ENCODE results near the gene LRMDA. TPM values are rescaled to one million over a fixed set of nuclear protein-coding genes. Genes with fewer than 3 reads are reported as not detected.

The LRMDA gene
- total RNA-seq, 3 donors from 2014 or later (not counting 1 experiment from before 2014, with no cell fraction given), result 1.4 to 2.4 (median 2.1) TPM

GRCh38 chr10:75436896-75437295 is 5.5 kb downstream of the LRMDA start:
- Mint-ChIP-seq H3K27me3 (ENCODE audit: low read depth in 2 of 2) (peaks cover 15 to 20% of the 10 kb centered on the region in 2 donors), H3K4me1 (peaks cover 0 to 4% of the 10 kb centered on the region in 2 donors), H3K4me3 (no peak overlapping the region), H3K36me3 (no peaks in the 10 kb centered on the region), H3K9me3 (no peaks in the 10 kb centered on the region), H3K27ac (no peak overlapping the region)
- intact Hi-C loops (cut with micrococcal nuclease), result no loop called here
- H3K27ac ChIP-seq (ENCODE audit: low read length), result no peak overlapping the region
- TF ChIP-seq CTCF (IDR thresholded peaks at IDR 0.05), result no peak
- no peaks in the 10 kb centered on the region for H3K27me3 ChIP-seq (ENCODE audit: control insufficient read depth, insufficient read depth, low read length)
- H3K36me3 ChIP-seq (ENCODE audit: control insufficient read depth, insufficient read depth, low read length), result no peaks in the 10 kb centered on the region
- DNase-seq, result no peak
- no peaks in the 10 kb centered on the region for H3K9me3 ChIP-seq (ENCODE audit: control insufficient read depth, insufficient read depth, low read length)
- no peak for ATAC-seq
- H3K4me1 ChIP-seq (ENCODE audit: control insufficient read depth, insufficient read depth, low read length), result peaks cover 9% of the 10 kb centered on the region
- H3K4me3 ChIP-seq (ENCODE audit: low read length), result no peak overlapping the region

GRCh38 chr10:75437693-75438092 is 6.3 kb downstream of the LRMDA start:
- Mint-ChIP-seq H3K36me3 (no peaks in the 10 kb centered on the region), H3K4me3 (no peak overlapping the region), H3K27me3 (ENCODE audit: low read depth in 2 of 2) (peaks cover 11 to 20% of the 10 kb centered on the region in 2 donors), H3K4me1 (no peaks in the 10 kb centered on the region), H3K27ac (no peak overlapping the region), H3K9me3 (peaks cover 0 to 2% of the 10 kb centered on the region in 2 donors)
- H3K4me1 ChIP-seq (ENCODE audit: control insufficient read depth, insufficient read depth, low read length), result peaks cover 1% of the 10 kb centered on the region
- no peak overlapping the region for H3K4me3 ChIP-seq (ENCODE audit: low read length)
- ATAC-seq, result no peak
- intact Hi-C loops (cut with micrococcal nuclease), result no loop called here
- H3K27me3 ChIP-seq (ENCODE audit: control insufficient read depth, insufficient read depth, low read length), result no peaks in the 10 kb centered on the region
- no peak for DNase-seq
- no peak overlapping the region for H3K27ac ChIP-seq (ENCODE audit: low read length)
- H3K9me3 ChIP-seq (ENCODE audit: control insufficient read depth, insufficient read depth, low read length), result no peaks in the 10 kb centered on the region
- WGBS (ENCODE audit: insufficient coverage), result 88% methylated on average over 3 of the region's 3 CpGs
- TF ChIP-seq CTCF (IDR thresholded peaks at IDR 0.05), result no peak
- no peaks in the 10 kb centered on the region for H3K36me3 ChIP-seq (ENCODE audit: control insufficient read depth, insufficient read depth, low read length)

GRCh38 chr10:75438275-75438674 is 6.9 kb downstream of the LRMDA start:
- peaks cover 0 to 2% of the 10 kb centered on the region in 2 donors for H3K9me3 Mint-ChIP-seq
- H3K4me3 Mint-ChIP-seq, result no peak overlapping the region
- Histone ChIP-seq H3K4me1 (ENCODE audit: control insufficient read depth, insufficient read depth, low read length) (no peaks in the 10 kb centered on the region), H3K9me3 (ENCODE audit: control insufficient read depth, insufficient read depth, low read length) (no peaks in the 10 kb centered on the region), H3K27ac (ENCODE audit: low read length) (no peak overlapping the region), H3K36me3 (ENCODE audit: control insufficient read depth, insufficient read depth, low read length) (no peaks in the 10 kb centered on the region), H3K27me3 (ENCODE audit: control insufficient read depth, insufficient read depth, low read length) (no peaks in the 10 kb centered on the region), H3K4me3 (ENCODE audit: low read length) (no peak overlapping the region)
- intact Hi-C loops (cut with micrococcal nuclease), result no loop called here
- H3K27ac Mint-ChIP-seq, result no peak overlapping the region
- no peak for DNase-seq
- 91% methylated on average over 3 of the region's 3 CpGs for WGBS (ENCODE audit: insufficient coverage)
- H3K36me3 Mint-ChIP-seq, result no peaks in the 10 kb centered on the region
- no peak for TF ChIP-seq CTCF (IDR thresholded peaks at IDR 0.05)
- ATAC-seq, result no peak
- H3K4me1 Mint-ChIP-seq, result no peaks in the 10 kb centered on the region
- peaks cover 9 to 14% of the 10 kb centered on the region in 2 donors for H3K27me3 Mint-ChIP-seq (ENCODE audit: low read depth in 2 of 2)

GRCh38 chr10:75439811-75440210 is 8.4 kb downstream of the LRMDA start:
- no peaks in the 10 kb centered on the region for H3K27me3 ChIP-seq (ENCODE audit: control insufficient read depth, insufficient read depth, low read length)
- Mint-ChIP-seq H3K9me3 (peaks cover 0 to 4% of the 10 kb centered on the region in 2 donors), H3K27me3 (ENCODE audit: low read depth in 2 of 2) (peaks cover 5 to 11% of the 10 kb centered on the region in 2 donors), H3K4me3 (no peak overlapping the region), H3K36me3 (peaks cover 7% of the 10 kb centered on the region), H3K27ac (no peak overlapping the region), H3K4me1 (no peaks in the 10 kb centered on the region)
- no peaks in the 10 kb centered on the region for H3K4me1 ChIP-seq (ENCODE audit: control insufficient read depth, insufficient read depth, low read length)
- H3K4me3 ChIP-seq (ENCODE audit: low read length), result no peak overlapping the region
- H3K36me3 ChIP-seq (ENCODE audit: control insufficient read depth, insufficient read depth, low read length), result no peaks in the 10 kb centered on the region
- TF ChIP-seq CTCF (IDR thresholded peaks at IDR 0.05), result no peak
- peaks cover 4% of the 10 kb centered on the region for H3K9me3 ChIP-seq (ENCODE audit: control insufficient read depth, insufficient read depth, low read length)
- intact Hi-C loops (cut with micrococcal nuclease), result no loop called here
- ATAC-seq (no peak), DNase-seq (no peak)
- H3K27ac ChIP-seq (ENCODE audit: low read length), result no peak overlapping the region
- WGBS (ENCODE audit: insufficient coverage), result 82% methylated on average over 4 of the region's 4 CpGs

Measured in natural killer cell (primary cell).